ENCODE data around the gene PRSS21. TPM values are rescaled to one million over a fixed set of nuclear protein-coding genes. Genes with fewer than 3 reads are reported as not detected.

PRSS21 gene
- total RNA-seq, 1 donor from 2014 or later: not detected

DNA sequence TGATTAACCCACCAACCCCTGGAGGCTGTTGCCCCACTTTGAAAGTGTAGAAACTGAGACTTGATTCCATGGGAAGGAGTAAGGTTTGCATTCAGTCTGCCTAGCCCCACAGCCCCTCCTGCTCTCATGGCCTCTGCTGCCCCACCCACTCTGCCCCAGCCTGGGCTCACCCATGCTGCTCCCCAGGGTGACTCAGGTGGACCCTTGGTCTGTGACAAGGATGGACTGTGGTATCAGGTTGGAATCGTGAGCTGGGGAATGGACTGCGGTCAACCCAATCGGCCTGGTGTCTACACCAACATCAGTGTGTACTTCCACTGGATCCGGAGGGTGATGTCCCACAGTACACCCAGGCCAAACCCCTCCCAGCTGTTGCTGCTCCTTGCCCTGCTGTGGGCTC lies 12.3 kb upstream of the PRSS21 start:
- no peak for DNase-seq (ENCODE audit: low read depth)

DNA sequence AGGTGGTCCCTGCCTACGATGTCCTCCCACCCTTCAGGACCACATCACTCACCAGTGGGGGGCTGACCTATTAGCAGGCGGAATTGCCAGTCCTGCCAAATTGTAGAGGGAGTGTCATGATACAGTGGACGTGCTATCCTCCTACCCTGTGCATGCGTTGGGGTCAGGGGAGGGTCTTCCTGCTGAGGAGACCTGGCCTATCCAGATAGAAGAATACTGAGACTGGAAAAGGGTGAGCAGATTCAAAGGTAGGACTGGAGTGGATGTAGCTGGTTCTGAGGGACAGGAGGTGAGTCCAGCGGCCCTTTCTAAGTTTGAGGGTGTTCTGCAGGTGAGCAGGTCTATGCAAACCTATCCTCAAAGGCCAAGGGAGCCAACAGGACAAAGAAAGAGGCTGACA lies 10.8 kb upstream of the PRSS21 start:
- no peak for DNase-seq (ENCODE audit: low read depth)

DNA sequence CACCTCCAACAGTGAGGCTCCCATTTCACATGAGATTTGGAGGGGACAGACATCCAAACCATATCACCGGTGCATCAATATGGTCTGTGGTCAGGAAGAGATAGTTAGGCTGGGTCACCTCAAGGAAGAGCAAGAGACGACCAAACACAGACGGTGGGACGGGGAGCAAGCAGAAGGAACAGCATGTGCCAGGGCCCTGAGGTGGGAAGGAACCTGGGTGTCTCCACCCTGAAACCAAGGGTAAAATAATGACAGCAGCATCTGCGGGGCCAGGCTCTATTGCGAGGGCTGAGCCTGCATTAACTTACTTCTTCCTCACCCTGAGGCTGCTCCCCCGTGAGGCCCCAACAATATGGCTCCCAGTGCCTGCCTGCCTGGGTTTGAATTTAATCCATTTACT lies 8.9 kb upstream of the PRSS21 start:
- DNase-seq (ENCODE audit: low read depth): no peak

DNA sequence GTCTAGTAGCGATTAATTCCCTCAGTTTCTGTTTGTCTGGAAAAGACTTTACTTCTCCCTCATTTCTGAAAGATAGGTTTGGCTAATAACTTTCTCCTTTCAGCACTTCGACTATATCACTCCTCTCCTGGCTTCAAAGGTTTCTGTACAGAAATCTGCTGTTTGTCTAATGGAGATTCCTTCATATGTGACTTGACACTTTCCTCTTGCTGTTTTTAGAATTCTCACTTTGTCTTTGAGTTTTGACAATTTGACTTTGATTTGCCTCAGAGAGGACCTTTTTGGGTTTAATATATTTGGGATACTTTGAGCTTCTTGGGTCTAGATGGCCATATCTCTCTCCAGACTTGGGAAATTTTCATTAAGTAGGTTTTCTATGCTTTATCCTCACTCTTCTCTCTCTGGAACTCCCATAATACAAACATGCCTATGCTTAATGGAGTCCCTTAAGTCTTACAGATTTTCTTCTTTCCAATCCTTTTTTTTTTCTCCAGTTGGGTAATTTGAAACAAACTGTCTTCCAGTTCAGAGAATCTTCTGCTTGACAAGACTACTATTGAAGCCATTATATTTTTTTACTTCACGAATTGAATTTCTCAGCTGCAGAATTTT lies 7.8 kb upstream of the PRSS21 start:
- DNase-seq (ENCODE audit: low read depth): no peak

DNA sequence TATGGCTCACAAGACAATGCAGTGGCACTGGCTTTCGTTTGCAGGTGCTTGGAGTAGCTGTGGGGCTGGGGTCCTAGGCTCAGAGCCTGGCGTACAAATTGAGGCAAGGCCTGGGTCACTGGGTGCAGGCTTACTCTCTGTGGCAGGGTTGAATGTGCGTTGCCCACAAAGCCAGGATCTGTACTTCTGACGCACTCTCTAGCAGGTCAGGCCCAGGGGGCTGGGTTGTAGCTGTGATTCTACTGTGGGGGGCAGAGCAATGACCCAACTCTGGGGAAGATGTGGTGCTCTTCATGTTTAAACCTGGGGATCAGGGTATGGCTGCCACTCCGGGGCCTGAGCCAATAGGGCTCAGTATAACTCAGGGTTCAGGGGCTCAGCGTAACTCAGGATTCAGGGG lies 6.4 kb upstream of the PRSS21 start:
- DNase-seq (ENCODE audit: low read depth): no peak

DNA sequence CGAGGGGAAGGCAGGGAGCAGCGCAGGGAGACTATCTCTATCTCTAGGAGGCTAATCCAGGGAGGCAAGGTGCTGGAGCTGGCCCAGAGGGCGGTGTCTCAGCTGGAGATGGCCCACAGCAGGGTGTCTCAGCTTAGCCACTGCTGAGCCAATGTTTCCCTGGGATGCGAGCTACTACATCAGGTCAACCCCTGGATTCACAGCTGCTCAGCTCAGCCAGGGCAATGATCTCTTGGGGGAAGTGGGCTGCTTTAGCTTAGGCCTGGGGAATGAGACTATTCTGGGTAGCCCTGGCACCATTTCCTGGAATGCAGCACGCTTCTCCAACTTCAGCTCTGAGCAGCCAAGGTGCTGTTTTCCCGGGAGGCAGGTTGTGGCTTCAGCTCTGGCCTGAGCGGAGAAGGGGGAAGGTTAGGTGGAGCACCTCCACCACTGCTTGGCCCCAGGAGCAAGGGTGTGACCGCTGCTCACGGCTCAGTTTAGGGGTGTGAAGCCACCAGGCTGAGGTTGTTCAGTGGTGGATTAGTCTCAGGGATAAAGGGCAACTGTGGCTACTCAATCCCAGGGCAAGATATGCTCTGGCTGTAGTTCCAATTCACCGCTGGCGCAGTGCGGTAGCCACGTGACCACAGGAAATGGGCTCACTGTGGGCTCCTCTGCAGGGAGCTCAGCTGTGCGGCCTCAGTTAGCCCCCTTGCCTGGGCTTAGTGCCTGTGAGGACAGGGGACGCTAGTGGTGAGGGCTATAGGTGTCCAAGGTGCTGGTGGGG lies 5.2 kb upstream of the PRSS21 start:
- DNase-seq (ENCODE audit: low read depth): peak; percentile 19

DNA sequence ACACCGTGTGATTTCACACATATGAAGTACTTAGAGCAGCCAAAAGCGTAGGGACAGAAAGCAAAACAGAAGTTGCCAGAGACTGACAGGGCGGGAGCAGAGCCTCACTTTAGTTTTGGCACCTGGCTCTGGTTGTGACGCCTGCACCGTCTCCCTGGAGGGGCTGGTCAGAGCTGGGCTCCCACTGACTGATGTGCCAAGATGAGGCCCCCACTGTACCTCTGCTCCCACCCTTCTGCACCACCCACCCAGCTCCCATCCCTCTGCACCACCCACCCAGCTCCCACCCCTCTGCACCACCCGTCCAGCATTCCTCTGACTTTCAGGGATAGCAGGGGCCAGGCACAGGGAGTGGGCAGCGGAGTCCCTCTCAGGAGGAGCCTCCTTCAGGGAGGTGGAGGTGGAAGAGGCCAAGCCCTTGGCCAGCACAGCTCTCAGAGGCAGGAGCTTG lies 3.2 kb upstream of the PRSS21 start:
- no peak for DNase-seq (ENCODE audit: low read depth)

DNA sequence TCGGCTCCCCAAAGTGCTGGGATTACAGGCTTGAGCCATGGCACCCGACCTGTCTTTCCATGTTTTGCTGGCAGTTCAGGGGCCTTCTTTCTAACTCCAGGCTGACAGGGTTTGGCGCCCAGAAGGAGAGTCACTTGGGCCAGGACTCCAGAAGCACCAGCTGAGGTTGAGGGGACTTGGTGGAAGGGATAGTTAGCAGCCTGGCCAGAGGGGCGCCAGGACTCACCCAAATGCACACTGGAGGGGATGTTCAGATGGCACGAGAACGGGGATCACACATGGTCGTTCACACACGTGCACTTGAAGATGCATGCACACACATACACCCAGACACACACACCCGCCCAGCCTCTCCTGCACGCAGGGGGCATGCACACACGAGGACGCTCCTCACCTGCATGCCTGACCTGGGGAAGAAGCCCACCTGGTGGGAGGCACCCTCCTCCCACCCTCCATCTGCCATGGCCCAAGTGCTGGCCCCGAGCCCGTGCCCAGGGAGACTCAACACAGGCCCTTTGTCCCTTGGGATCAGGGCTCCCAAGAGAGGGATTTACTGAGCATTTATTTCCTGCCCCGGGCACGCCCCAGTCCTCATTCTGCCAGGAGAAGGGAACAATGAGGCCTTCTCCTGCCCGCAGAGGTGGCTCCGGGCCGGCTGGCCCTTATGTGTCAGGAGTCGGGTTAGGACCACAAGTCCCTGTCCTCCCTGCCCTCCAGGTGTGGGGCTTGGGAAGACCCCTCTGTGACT lies 2.3 kb upstream of the PRSS21 start:
- no peak for DNase-seq (ENCODE audit: low read depth)

DNA sequence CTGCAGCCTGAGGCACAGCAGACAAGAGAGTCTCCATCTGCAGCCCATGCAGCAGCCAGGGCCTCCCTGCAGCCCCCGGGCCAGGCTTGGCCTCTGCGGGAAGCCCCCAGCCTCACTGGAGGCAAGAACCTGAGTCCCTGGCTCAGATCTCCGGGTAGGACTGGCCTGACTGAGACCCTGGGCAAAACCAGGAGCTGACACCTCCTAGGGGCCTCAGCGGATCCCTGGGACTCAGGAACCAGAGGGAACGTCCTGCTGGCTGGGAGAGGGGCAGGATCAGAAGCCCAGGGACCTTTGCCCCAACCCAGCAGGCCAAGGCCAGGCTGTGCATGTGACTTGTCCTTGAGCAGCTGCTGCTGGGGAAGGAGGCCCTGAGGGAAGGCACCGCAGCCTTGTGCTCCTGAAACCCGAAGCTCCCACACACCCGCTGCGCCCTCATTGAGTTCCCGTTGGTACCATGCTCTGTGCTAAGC lies 1.7 kb upstream of the PRSS21 start:
- peak; percentile 42 for DNase-seq (ENCODE audit: low read depth)

DNA sequence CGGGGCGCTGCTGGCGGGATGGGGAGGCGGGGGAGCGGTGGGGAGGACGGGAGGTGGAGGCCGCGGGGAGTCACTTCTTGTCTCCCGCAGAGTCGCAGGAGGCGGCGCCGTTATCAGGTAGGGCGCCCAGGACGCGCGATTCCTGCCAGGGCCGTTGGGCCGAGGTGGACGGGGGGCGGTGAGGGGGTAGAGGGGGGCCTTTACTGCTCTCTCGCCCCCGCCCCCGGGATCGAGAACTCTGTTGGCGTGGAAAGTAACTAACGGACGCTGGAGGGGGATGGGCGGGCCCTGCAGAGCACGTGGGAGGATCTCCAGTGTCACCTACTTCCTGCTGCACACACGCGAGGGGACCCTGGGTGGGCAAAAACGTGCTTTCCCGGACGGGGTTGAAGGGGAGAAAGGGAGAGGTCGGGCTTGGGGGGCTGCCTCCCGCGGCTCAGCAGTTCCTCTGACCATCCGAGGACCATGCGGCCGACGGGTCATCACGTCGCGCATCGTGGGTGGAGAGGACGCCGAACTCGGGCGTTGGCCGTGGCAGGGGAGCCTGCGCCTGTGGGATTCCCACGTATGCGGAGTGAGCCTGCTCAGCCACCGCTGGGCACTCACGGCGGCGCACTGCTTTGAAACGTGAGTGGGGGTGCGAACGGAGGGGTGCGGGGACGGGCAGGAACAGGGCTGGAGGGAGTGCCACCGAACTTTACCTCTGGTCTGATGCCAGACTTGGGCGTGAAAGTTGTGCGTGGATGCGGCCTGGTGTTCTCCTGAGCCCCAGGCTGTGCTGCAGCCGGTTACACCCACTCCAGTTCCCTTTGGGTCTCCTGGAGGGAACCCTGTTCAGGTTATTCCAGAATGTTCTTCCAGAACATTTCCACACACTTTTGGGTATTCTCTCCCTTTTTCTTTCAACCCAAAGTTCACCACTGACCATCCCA lies 569 bp downstream of the PRSS21 start:
- no peak for DNase-seq (ENCODE audit: low read depth)

DNA sequence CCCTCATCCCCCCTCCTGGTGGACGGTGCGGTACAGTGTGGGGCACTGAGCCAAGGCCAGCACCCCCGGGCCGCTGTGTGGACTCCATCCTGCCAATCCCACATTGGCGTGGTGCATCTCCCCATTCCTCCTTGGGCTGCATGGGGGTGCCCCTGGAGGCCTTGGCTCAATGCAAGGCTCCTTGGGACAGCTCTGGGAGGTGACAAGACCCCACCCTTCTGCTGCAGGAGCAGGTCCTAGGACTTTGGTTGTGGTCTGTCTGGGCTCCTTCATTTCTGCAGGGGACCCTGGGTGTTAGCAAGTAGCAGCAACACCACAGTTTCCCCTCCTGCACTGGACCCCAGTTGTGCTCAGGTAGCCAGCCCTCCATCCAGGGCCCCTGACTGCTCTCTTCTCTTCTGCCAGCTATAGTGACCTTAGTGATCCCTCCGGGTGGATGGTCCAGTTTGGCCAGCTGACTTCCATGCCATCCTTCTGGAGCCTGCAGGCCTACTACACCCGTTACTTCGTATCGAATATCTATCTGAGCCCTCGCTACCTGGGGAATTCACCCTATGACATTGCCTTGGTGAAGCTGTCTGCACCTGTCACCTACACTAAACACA lies 1.3 kb downstream of the PRSS21 start:
- no peak for DNase-seq (ENCODE audit: low read depth)

DNA sequence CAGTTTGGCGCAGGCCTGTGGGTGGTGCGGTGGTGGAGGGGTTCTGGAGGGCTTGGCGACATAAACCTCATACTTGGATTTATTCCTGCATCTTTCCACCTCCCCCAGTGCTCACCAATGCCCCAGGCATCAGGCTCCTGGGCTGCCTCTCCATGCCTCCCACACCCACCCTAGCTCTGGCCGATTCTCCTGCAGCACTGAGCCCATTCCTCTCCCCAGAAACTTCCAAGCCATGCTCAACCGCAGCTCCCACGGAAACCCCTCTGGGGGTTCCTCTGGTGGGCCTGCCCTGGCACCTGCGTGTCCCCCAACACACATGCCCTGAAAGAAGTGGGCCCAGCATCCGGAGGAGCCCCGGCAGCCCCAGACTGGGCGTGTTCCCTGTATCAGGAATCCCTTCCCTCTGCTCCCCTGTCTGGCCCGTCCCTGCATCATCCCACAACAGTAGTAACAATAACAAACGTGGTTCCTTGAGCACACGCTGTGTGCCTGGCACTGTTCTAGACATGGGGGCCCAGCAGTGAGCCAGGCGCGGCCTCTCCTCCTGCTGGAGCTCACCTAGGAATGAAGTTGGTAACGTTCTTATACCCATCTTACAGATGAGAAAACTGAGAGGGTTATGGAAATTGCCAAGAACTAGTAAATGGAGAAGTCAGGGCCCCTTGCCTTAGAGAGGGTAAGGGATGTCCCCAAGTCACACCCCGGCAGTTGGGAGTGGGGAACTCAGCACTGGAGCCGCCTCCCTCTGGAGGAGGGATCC lies 2.3 kb downstream of the PRSS21 start:
- DNase-seq (ENCODE audit: low read depth): no peak

DNA sequence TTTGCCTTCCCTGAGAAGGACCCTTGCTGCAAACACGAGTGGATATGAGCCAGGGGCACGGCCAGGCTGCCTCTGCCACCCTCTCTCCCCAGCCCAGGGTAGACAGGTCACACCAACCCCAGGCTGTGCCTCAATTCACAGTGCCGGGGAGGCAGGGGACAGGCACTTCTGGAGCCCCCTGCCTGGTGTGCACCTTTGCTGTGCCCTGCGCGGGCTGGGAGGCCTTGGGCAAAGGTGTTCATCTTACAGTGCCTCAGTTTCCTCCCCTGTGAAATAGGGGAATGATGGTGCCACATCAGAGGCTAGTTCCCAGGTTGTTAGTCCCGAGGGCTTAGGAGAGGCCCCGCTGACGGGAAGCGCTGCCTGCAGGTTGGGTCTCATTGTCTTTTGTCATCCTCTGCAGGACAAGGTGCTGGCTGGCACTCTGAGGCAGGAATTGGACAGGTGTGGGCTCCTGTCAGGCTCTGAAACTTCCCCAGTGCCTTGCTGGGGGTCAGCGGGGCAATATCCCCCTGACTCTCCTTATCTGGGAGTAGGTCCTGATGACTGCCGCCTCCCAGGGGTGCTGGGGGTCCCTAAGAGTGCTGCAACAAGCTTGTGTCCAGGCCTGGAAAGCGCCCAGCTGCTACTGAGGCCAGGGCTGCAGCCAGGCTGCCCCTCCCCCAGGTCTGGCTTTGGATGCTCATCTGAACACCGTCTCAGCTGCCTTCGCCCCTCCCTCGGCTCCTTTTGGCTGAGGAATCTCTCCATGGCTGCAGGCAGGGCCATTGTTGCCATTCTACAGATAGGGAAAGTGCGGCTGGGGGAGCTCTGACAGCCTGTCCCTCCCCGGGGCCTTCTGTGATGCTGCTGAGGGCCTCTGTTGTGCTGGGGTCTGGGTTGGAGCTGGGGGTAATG lies 3.1 kb downstream of the PRSS21 start:
- no peak for DNase-seq (ENCODE audit: low read depth)

DNA sequence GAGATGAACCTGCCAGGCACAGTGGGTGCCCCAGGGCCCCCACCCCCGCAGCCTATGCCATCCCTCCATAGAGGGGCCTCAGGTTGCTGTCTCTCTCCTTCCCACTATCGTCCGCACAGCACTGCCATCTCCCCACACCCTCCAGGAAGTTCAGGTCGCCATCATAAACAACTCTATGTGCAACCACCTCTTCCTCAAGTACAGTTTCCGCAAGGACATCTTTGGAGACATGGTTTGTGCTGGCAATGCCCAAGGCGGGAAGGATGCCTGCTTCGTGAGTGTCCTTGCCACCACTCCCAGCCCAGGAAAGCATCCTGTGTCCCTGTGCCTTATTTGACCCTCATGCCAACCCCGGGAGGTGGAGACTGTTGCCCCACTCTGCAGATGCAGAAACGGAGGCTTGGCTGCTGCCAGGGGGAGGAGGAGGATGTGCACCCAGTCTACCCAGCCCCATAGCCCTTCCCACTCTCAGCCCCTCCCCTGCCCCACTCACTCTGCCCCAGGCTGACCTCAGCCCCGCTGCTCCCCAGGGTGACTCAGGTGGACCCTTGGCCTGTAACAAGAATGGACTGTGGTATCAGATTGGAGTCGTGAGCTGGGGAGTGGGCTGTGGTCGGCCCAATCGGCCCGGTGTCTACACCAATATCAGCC lies 3.9 kb downstream of the PRSS21 start:
- DNase-seq (ENCODE audit: low read depth): no peak

DNA sequence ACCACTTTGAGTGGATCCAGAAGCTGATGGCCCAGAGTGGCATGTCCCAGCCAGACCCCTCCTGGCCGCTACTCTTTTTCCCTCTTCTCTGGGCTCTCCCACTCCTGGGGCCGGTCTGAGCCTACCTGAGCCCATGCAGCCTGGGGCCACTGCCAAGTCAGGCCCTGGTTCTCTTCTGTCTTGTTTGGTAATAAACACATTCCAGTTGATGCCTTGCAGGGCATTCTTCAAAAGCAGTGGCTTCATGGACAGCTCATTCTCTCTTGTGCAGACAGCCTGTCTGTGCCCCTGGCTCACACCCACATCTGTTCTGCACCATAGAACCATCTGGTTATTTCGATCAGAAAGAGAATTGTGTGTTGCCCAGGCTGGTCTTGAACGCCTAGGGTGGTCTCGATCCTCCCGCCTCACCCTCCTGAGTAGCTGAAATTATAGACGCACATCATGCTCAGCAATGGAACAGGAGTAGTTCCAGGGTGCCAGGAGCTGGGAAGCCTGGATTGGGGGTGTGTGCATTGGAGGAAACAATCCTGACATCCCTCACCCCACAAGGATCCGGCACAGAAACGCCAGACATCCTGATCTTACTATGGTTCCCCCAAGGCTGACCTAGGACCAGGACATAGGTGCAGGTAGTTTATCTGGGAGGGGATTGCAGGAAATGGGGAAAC lies 4.6 kb downstream of the PRSS21 start:
- no peak for DNase-seq (ENCODE audit: low read depth)

DNA sequence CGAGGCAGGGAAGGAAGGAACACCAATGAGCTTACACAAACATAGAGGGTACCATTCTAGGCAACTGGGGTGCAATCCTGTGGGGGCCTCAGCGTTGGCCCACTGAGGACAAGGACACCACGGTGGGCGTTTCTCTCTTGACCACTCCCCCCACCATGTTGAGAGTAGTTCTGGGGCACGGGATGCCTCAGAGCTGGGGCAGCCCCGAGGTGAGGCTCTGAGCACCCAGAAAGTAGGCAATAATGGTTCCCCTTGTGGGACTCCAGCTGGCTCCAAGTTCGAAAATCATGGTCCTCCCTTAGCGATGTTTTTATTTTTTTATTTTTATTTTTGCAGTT lies 5.1 kb downstream of the PRSS21 start:
- no peak for DNase-seq (ENCODE audit: low read depth)

DNA sequence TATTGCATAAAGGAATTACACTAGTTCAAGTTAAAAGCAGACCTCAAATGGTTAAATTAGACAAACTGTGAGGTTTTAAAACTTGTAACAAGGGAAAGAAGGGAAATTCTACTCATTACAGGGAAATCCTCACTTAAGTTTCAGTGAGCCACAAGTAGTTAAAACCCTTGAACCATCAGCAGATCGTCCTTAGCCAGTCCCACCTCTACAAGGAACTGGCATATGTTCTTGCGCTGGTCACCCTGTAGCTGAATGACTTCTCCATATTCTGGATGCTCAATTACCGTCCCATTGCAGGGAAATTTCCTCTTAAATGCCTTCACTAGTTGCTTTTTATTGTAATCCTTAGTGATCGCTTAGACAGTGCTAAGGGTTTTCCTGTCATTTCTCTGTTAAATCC lies 5.5 kb downstream of the PRSS21 start:
- DNase-seq (ENCODE audit: low read depth): no peak

DNA sequence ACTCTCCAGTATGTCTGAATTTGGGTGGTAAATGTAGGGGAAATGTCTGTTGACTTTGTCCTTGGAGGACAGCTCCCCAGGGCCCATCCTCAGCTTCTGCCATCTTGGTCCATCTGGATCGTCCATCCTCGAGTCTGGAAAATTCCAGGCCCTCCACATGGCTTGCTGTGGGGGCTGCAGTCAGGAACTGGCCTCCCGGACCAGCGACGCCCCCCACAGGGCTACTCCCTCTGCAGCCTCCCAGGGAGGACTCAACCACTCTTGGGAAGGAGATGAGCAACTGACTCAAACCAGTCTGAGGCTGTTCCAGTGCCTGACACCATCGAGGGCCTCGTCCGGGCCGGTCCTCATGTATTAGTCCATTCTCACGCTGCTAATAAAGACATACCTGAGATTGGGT lies 7.6 kb downstream of the PRSS21 start:
- DNase-seq (ENCODE audit: low read depth): no peak

Data from myocyte (in vitro differentiated cells).